K562 (cell line): ENCODE data around the gene MAD1L1. TPM values are rescaled to one million over a fixed set of nuclear protein-coding genes. Genes with fewer than 3 reads are reported as not detected.

Source experiments
- ATAC-seq: fragments of 200-7000 bp; cut with Tn5 transposase; 3 replicates; pipeline ENCODE4 v1.9.1; 2020; ENCODE audit warnings: moderate library complexity
- BruUV-seq: library from RNA; stranded (reverse); fragments of 400-500 nt; replicated peaks from 2 replicates; lab custom pipeline; 2021; lab: Mats Ljungman, UMichigan
- CTCF ChIA-PET: fragments of 300-600 bp; formaldehyde crosslinking; extraction: SDS; loops from one replicate; lab custom pipeline; 2021; ENCODE audit warnings: low intra/inter-chr PET ratio; lab: Yijun Ruan, JAX
- POLR2A ChIA-PET: fragments of 300-600, 350-650 bp; sonication (Branson Sonifier 250); formaldehyde crosslinking; extraction: SDS; loops from one replicate; lab custom pipeline; 2021; ENCODE audit warnings: antibody characterized with exemption, inconsistent platforms; lab: Yijun Ruan, JAX
- DNase-seq, 4 experiments: peaks; one replicate each; pipeline versions ENCODE4 v3.0.0 to v3.0.0-alpha.2; 2011 to 2018; ENCODE audit warnings: low spot score in 3 of 4, mixed read lengths in 3 of 4; ENCODE audit errors: extremely low read depth in 1 of 4
- FAIRE-seq: peaks from 2 replicates; lab custom pipeline; 2011; peaks lifted over from hg19 to GRCh38; lab: Jason Lieb, UNC
- H2AFZ ChIP-seq: 2 replicates; pipeline ENCODE4 v1.6.0; 2011; ENCODE audit warnings: low read depth, low read length, control low read depth, inconsistent platforms
- H3K27ac ChIP-seq: fragments of 200-600 bp; 3 replicates; pipeline ENCODE4 v1.8.0; 2011; ENCODE audit warnings: low read depth, mild to moderate bottlenecking, control low read depth, inconsistent platforms, low read length, moderate library complexity, mixed read lengths; ENCODE audit errors: extremely low read depth
- H3K27me3 ChIP-seq, 2 experiments: fragments of 300-600 bp in 1 of 2; 2 replicates in 1 of 2; 3 replicates in 1 of 2; pipeline versions ENCODE4 v1.6.0 to v1.8.0; 2011; ENCODE audit warnings: inconsistent platforms in 2 of 2, low read length in 2 of 2, mild to moderate bottlenecking in 1 of 2, mixed read lengths in 1 of 2, moderate library complexity in 1 of 2; ENCODE audit not compliant: control insufficient read depth in 2 of 2, insufficient read depth in 2 of 2
- H3K36me3 ChIP-seq: fragments of 300-600 bp; 3 replicates; pipeline ENCODE4 v1.8.0; 2011; ENCODE audit warnings: mild to moderate bottlenecking, low read length, inconsistent platforms; ENCODE audit not compliant: control insufficient read depth, insufficient read depth
- H3K4me1 ChIP-seq, 2 experiments: fragments of 200-600 bp in 1 of 2; replicated peaks in 1 of 2; 2 replicates in 1 of 2; 3 replicates in 1 of 2; pipeline versions ENCODE4 v1.5.1 to v1.8.0; 2011; ENCODE audit warnings: inconsistent platforms in 2 of 2, low read length in 2 of 2, mild to moderate bottlenecking in 1 of 2, mixed read lengths in 1 of 2, moderate library complexity in 1 of 2; ENCODE audit not compliant: control insufficient read depth in 2 of 2, insufficient read depth in 2 of 2
- H3K4me2 ChIP-seq: 2 replicates; pipeline ENCODE4 v1.6.1; 2011; ENCODE audit warnings: low read length, control low read depth, inconsistent platforms, mixed read lengths; ENCODE audit not compliant: insufficient read depth
- H3K4me3 ChIP-seq: fragments of 200-600 bp; sonication (generic), shearing (Covaris generic); 2 replicates; pipeline ENCODE4 v1.5.1; 2016; ENCODE audit warnings: control low read depth, inconsistent platforms
- H3K79me2 ChIP-seq: fragments of 200-600 bp; 3 replicates; pipeline ENCODE4 v1.8.0; 2011; ENCODE audit warnings: low read length, inconsistent platforms; ENCODE audit not compliant: control insufficient read depth, insufficient read depth
- H3K9ac ChIP-seq, 2 experiments: 2 replicates each; pipeline versions ENCODE4 v1.6.0 to v1.6.1; 2011; ENCODE audit warnings: low read depth in 2 of 2, low read length in 2 of 2, control low read depth in 1 of 2, inconsistent platforms in 1 of 2, mild to moderate bottlenecking in 1 of 2, mixed read lengths in 1 of 2; ENCODE audit not compliant: insufficient read depth in 1 of 2
- H3K9me1 ChIP-seq: one replicate; pipeline ENCODE4 v1.6.0; 2011; ENCODE audit warnings: inconsistent platforms, mild to moderate bottlenecking, low read length, moderate library complexity; ENCODE audit not compliant: control insufficient read depth, insufficient read depth
- H3K9me3 ChIP-seq: replicated peaks from 2 replicates; pipeline ENCODE4 v1.5.1; 2011; ENCODE audit warnings: low read depth, low read length, inconsistent platforms; ENCODE audit not compliant: control insufficient read depth, insufficient read depth
- H4K20me1 ChIP-seq: replicated peaks from 2 replicates; pipeline ENCODE4 v1.6.1; 2011; ENCODE audit warnings: low read length, inconsistent platforms, mixed read lengths; ENCODE audit not compliant: control insufficient read depth, insufficient read depth
- ELF1 ChIP-seq: fragments of 200-800 bp; sonication (Bioruptor generic); IDR thresholded peaks from 2 replicates; pipeline ENCODE4 v1.6.1; 2016; ENCODE audit warnings: missing genetic modification characterization, missing compliant biosample characterization
- KAT2B ChIP-seq: IDR thresholded peaks from one replicate; pipeline ENCODE4 v1.6.1; 2012; ENCODE audit warnings: low read depth, mild to moderate bottlenecking, control low read depth, inconsistent platforms, low read length, moderate library complexity
- ZBTB33 ChIP-seq: sonication (generic); formaldehyde crosslinking; IDR thresholded peaks from 2 replicates; pipeline ENCODE4 v1.8.1; 2023; ENCODE audit warnings: mild to moderate bottlenecking, missing genetic modification reagents
- ZNF449 ChIP-seq: fragments of 250-450 bp; sonication (Bioruptor Pico); IDR thresholded peaks from 2 replicates; pipeline ENCODE4 v1.8.0; 2022; ENCODE audit warnings: moderate library complexity, mild to moderate bottlenecking, inconsistent platforms
- WGBS: fragments of 100-300 bp; shearing (Covaris generic); methylation state at CpG from one replicate; pipeline ENCODE4 v1.1.6; 2016; ENCODE audit warnings: low coverage, mixed read lengths; ENCODE audit not compliant: insufficient coverage; ENCODE audit errors: missing lambda C conversion rate; 5-methylcytosine and 5-hydroxymethylcytosine counted together
- in situ Hi-C: fragments of 300-500 bp; cut with MboI; formaldehyde crosslinking; loops from 4 replicates; pipeline ENCODE4 v1.15.0; 2018; ENCODE audit warnings: inconsistent platforms, mixed read lengths
- intact Hi-C: fragments of 100-400 bp; cut with micrococcal nuclease; formaldehyde crosslinking; loops from 2 replicates; pipeline ENCODE4 v1.14.2; 2022
- polyA plus RNA-seq, 8 experiments: library from polyadenylated mRNA; depleted of rRNA in 4 of 8; stranded (reverse) in 5 of 8; unstranded in 3 of 8; fragments of >200 nt; fragmentation: Nextera tagmentation in 2 of 8; fragmentation: Illumina TruSeq in 1 of 8; extraction: Ambion mirVana in 2 of 8; extraction: Trizol in 1 of 8; gene quantifications; 2 replicates each; pipeline versions ENCODE4 v1.2.1 to v1.2.3, GENCODE V29; 2011 to 2014; ENCODE audit warnings: inconsistent platforms in 1 of 8, missing spikeins in 1 of 8
- total RNA-seq, 7 experiments: library from RNA; depleted of rRNA in 6 of 7; stranded (reverse); fragments of >200 nt in 6 of 7; fragmentation: Illumina TruSeq in 2 of 7; extraction: Trizol in 2 of 7; gene quantifications; 2 replicates each; pipeline versions ENCODE4 v1.2.1 to v1.2.3, GENCODE V29; 2011 to 2021; ENCODE audit warnings: low replicate concordance in 1 of 7

The MAD1L1 gene
- total and polyA plus RNA-seq, 9 of the 15 experiments (the other 6 are each of a cell fraction or from before 2014, with no cell fraction given) = 1.7 to 89.7 (median 18.0) TPM

- in situ Hi-C loops (no loop called here), intact Hi-C loops (no loop called here)
- H3K4me2 ChIP-seq = no peak overlapping the region
- H4K20me1 ChIP-seq = no peaks in the 10 kb centered on the region
- peaks cover 3% of the 10 kb centered on the region for H3K9me1 ChIP-seq
- no peak overlapping the region; a peak in 1 of 4 replicates for H3K9ac ChIP-seq
- no peak overlapping the region for H3K27ac ChIP-seq
- ChIA-PET POLR2A (interaction anchor here (1.3 kb wide), 1 partner anchor 40 kb away, joined by 3 read pairs; no protein-coding TSS in a partner anchor), CTCF (no interaction called here)
- no peaks in the 10 kb centered on the region for H3K9me3 ChIP-seq
- WGBS = 91% methylated on average over 31 of the region's 39 CpGs
- H3K79me2 ChIP-seq = no peaks in the 10 kb centered on the region
- H3K4me3 ChIP-seq = no peak overlapping the region
- H2AFZ ChIP-seq = no peak overlapping the region
- H3K4me1 ChIP-seq = peaks cover 0 to 41% of the 10 kb centered on the region in 2 experiments; a peak in 2 of 5 replicates
- ATAC-seq (no peak), FAIRE-seq (no peak)
- no TSS peak for BruUV-seq
- H3K36me3 ChIP-seq = peaks cover 3% of the 10 kb centered on the region; the same call in 1 of the 3 replicates
- no peak for TF ChIP-seq KAT2B
- peak; percentile 61; the same call in 1 of the 2 replicates for TF ChIP-seq ZBTB33
- no peak for TF ChIP-seq ELF1 (tag)
- TF ChIP-seq ZNF449 (CRISPR knock-in tag) = no peak
- TF ChIP-seq, all 486 proteins: peak for 1
- H3K27me3 ChIP-seq = no peaks in the 10 kb centered on the region
- DNase-seq = no peak
Observed at GRCh38 chr7:1989049-1989860, 243.5 kb downstream of the MAD1L1 start.
